GM12878 (cell line): ENCODE measurements around the gene CYSRT1. TPM values are rescaled to one million over a fixed set of nuclear protein-coding genes. Genes with fewer than 3 reads are reported as not detected.

Source experiments
- ATAC-seq: fragments of 200-7000 bp; cut with Tn5 transposase; 3 replicates; pipeline ENCODE4 v1.9.1; 2020; ENCODE audit warnings: mild to moderate bottlenecking, moderate library complexity
- BruUV-seq: library from RNA; stranded (reverse); fragments of 400-500 nt; replicated peaks from 2 replicates; lab custom pipeline; 2021; lab: Mats Ljungman, UMichigan
- CTCF ChIA-PET: fragments of 300-600 bp; sonication (Branson Sonifier 250); formaldehyde crosslinking; extraction: SDS; loops from one replicate; lab custom pipeline; 2021; ENCODE audit warnings: inconsistent platforms; lab: Yijun Ruan, JAX
- POLR2A ChIA-PET: fragments of 350-600 bp; formaldehyde crosslinking; extraction: SDS; loops from one replicate; lab custom pipeline; 2021; ENCODE audit warnings: inconsistent platforms; lab: Charles Lee
- RAD21 ChIA-PET: fragments of 300-600 bp; sonication (Branson Sonifier 250); formaldehyde crosslinking; loops from one replicate; lab custom pipeline; 2023; ENCODE audit warnings: antibody characterized with exemption; ENCODE audit not compliant: unreplicated experiment; lab: Charles Lee
- SMC1A ChIA-PET: fragments of 300-600 bp; sonication (Branson Sonifier 250); formaldehyde crosslinking; loops from one replicate; lab custom pipeline; 2023; ENCODE audit not compliant: unreplicated experiment, uncharacterized antibody; lab: Charles Lee
- DNase-seq: peaks from one replicate; pipeline ENCODE4 v3.0.0-alpha.2; 2011; ENCODE audit warnings: low read depth, low spot score
- FAIRE-seq: peaks from 3 replicates; lab custom pipeline; 2011; peaks lifted over from hg19 to GRCh38; lab: Jason Lieb, UNC
- H2AFZ ChIP-seq: 2 replicates; pipeline ENCODE4 v1.6.0; 2011; ENCODE audit warnings: low read depth, low read length, control low read depth; ENCODE audit not compliant: control insufficient read depth
- H3K27ac ChIP-seq: 2 replicates; pipeline ENCODE4 v1.5.1; 2011; ENCODE audit warnings: control low read depth; ENCODE audit not compliant: control insufficient read depth, insufficient read depth
- H3K27me3 ChIP-seq, 2 experiments: replicated peaks in 1 of 2; 2 replicates each; pipeline versions ENCODE4 v1.6.0 to v1.6.1; 2011; ENCODE audit warnings: low read length in 1 of 2; ENCODE audit not compliant: control insufficient read depth in 2 of 2, insufficient read depth in 2 of 2
- H3K36me3 ChIP-seq, 2 experiments: 2 replicates each; pipeline ENCODE4 v1.5.1; 2011; ENCODE audit warnings: low read length in 1 of 2; ENCODE audit not compliant: control insufficient read depth in 2 of 2, insufficient read depth in 2 of 2
- H3K4me1 ChIP-seq: 2 replicates; pipeline ENCODE4 v1.6.1; 2011; ENCODE audit warnings: mild to moderate bottlenecking, low read length, moderate library complexity, mixed read lengths; ENCODE audit not compliant: control insufficient read depth, insufficient read depth
- H3K4me2 ChIP-seq: 2 replicates; pipeline ENCODE4 v1.6.0; 2011; ENCODE audit warnings: control low read depth; ENCODE audit not compliant: control insufficient read depth, insufficient read depth
- H3K4me3 ChIP-seq: fragments of 200-600 bp; sonication (generic); 2 replicates; pipeline ENCODE4 v1.5.1; 2016
- H3K79me2 ChIP-seq: 2 replicates; pipeline ENCODE4 v1.6.0; 2011; ENCODE audit warnings: low read length; ENCODE audit not compliant: control insufficient read depth, insufficient read depth
- H3K9ac ChIP-seq: 2 replicates; pipeline ENCODE4 v1.8.0; 2011; ENCODE audit warnings: low read length, control low read depth, mixed read lengths; ENCODE audit not compliant: control insufficient read depth, insufficient read depth
- H3K9me3 ChIP-seq: replicated peaks from 3 replicates; pipeline ENCODE4 v1.5.1; 2011; ENCODE audit warnings: mild to moderate bottlenecking, low read length; ENCODE audit not compliant: control insufficient read depth, insufficient read depth
- H4K20me1 ChIP-seq: 2 replicates; pipeline ENCODE4 v1.6.0; 2011; ENCODE audit not compliant: control insufficient read depth, insufficient read depth
- CHD1 ChIP-seq: IDR thresholded peaks from 2 replicates; pipeline ENCODE4 v1.6.1; 2012; ENCODE audit warnings: low read depth, low read length, improper control_type of control experiment
- CREB1 ChIP-seq: IDR thresholded peaks from 2 replicates; pipeline ENCODE4 v1.6.1; 2012; ENCODE audit warnings: low read depth, mild to moderate bottlenecking, inconsistent platforms
- CTCF ChIP-seq, 3 experiments: IDR thresholded peaks in 2 of 3; conservative IDR thresholded peaks in 1 of 3; 2 replicates each; pipeline ENCODE4 v1.5.1; 2011; ENCODE audit warnings: low read depth in 3 of 3, low read length in 3 of 3, mild to moderate bottlenecking in 3 of 3, control low read depth in 2 of 3, moderate library complexity in 2 of 3, inconsistent platforms in 1 of 3, mixed read lengths in 1 of 3; ENCODE audit not compliant: control insufficient read depth in 2 of 3, insufficient read depth in 1 of 3; ENCODE audit errors: extremely low read depth in 1 of 3
- EED ChIP-seq: sonication (generic); IDR thresholded peaks from 2 replicates; pipeline ENCODE4 v1.6.1; 2016; ENCODE audit warnings: antibody characterized with exemption, low read depth
- ESRRA ChIP-seq: IDR thresholded peaks from 2 replicates; pipeline ENCODE4 v1.6.1; 2012; ENCODE audit warnings: mild to moderate bottlenecking, low read length, improper control_type of control experiment
- IRF4 ChIP-seq: IDR thresholded peaks from 2 replicates; pipeline ENCODE4 v1.6.1; 2011; ENCODE audit warnings: low read depth, low read length
- NR2F1 ChIP-seq: fragments of 450-650 bp; conservative IDR thresholded peaks from 2 replicates; pipeline ENCODE4 v1.6.1; 2017; ENCODE audit warnings: mild to moderate bottlenecking
- POLR2A ChIP-seq: IDR thresholded peaks from 2 replicates; pipeline ENCODE4 v1.6.1; 2011; ENCODE audit warnings: low read depth, mild to moderate bottlenecking, low read length
- RAD21 ChIP-seq: IDR thresholded peaks from 2 replicates; pipeline ENCODE4 v1.6.1; 2011; ENCODE audit warnings: mild to moderate bottlenecking, low read depth, low read length, moderate library complexity; ENCODE audit not compliant: insufficient read depth
- SIN3A ChIP-seq: IDR thresholded peaks from 2 replicates; pipeline ENCODE4 v1.6.1; 2012; ENCODE audit warnings: low read depth, low read length, improper control_type of control experiment
- USF2 ChIP-seq: IDR thresholded peaks from 2 replicates; pipeline ENCODE4 v1.6.1; 2011; ENCODE audit warnings: low read depth, low read length, improper control_type of control experiment, borderline replicate concordance
- YY1 ChIP-seq: IDR thresholded peaks from 2 replicates; pipeline ENCODE4 v1.6.1; 2011; ENCODE audit warnings: low read depth, mild to moderate bottlenecking, low read length
- ZSCAN29 ChIP-seq: fragments of 450-650 bp; IDR thresholded peaks from 2 replicates; pipeline ENCODE4 v1.6.1; 2017; ENCODE audit warnings: mild to moderate bottlenecking, moderate library complexity
- WGBS: methylation state at CpG from one replicate; pipeline ENCODE4 v1.1.6; 2016; ENCODE audit warnings: low lambda C conversion rate; ENCODE audit not compliant: insufficient replicate concordance, insufficient coverage; ENCODE audit errors: missing lambda C conversion rate; 5-methylcytosine and 5-hydroxymethylcytosine counted together
- in situ Hi-C: fragments of 300-500 bp; cut with MboI; formaldehyde crosslinking; loops from 9 replicates; pipeline ENCODE4 v1.14.3; 2018; ENCODE audit warnings: mixed read lengths
- intact Hi-C: fragments of 100-400 bp; cut with micrococcal nuclease; formaldehyde crosslinking; loops from one replicate; pipeline ENCODE4 v1.14.2; 2022; ENCODE audit not compliant: unreplicated experiment
- polyA plus RNA-seq, 11 experiments: library from polyadenylated mRNA; depleted of rRNA in 4 of 11; unstranded in 6 of 11; stranded (reverse) in 5 of 11; fragments of >200 nt; fragmentation: Nextera tagmentation in 4 of 11; fragmentation: Illumina TruSeq in 1 of 11; extraction: Ambion mirVana in 4 of 11; extraction: Trizol in 1 of 11; gene quantifications; 1 replicate in 1 of 11; 2 replicates in 10 of 11; pipeline versions ENCODE4 v1.2.1 to v1.2.3, GENCODE V29; 2011 to 2016; ENCODE audit warnings: inconsistent platforms in 2 of 11, missing spikeins in 2 of 11, low read depth in 1 of 11
- total RNA-seq, 4 experiments: library from RNA; depleted of rRNA in 3 of 4; stranded (reverse); fragments of >200 nt in 3 of 4; fragmentation: Illumina TruSeq in 1 of 4; extraction: Trizol in 1 of 4; gene quantifications; 2 replicates each; pipeline versions ENCODE4 v1.2.1 to v1.2.3, GENCODE V29; 2013 to 2021
- TF ChIP-seq, protein P1 (sequence below): IDR thresholded peaks from 2 replicates; pipeline ENCODE4 v1.6.1; 2011; ENCODE audit warnings: borderline replicate concordance, low read depth, mild to moderate bottlenecking, moderate library complexity, mixed read lengths, low read length; ENCODE audit not compliant: insufficient read depth; ENCODE audit errors: extremely low read length

CYSRT1 gene
- total and polyA plus RNA-seq, 10 of the 15 experiments (the other 5 are each of a cell fraction or from before 2014, with no cell fraction given), result 0.24 to 3.6 (median 0.97) TPM; not detected in 1

- SMC1A ChIA-PET, result interaction anchor here (1.0 kb wide), 1 partner anchor 48 kb away, joined by 3 read pairs; no protein-coding TSS in a partner anchor
- Histone ChIP-seq H3K9me3 (no peaks in the 10 kb centered on the region), H4K20me1 (no peaks in the 10 kb centered on the region), H2AFZ (no peak overlapping the region), H3K36me3 (peaks cover 0 to 9% of the 10 kb centered on the region in 2 experiments; a peak in 3 of 4 replicates), H3K27ac (no peak overlapping the region), H3K9ac (no peak overlapping the region), H3K4me3 (no peak overlapping the region), H3K27me3 (no peaks in the 10 kb centered on the region), H3K79me2 (no peaks in the 10 kb centered on the region), H3K4me1 (no peaks in the 10 kb centered on the region), H3K4me2 (no peak overlapping the region)
- POLR2A ChIA-PET, result interaction anchor here (2.1 kb wide), 1 partner anchor 26 kb away, joined by 9 read pairs; no protein-coding TSS in a partner anchor
- CTCF ChIA-PET, result interaction anchor here (0.8 to 2.4 kb wide), 5 partner anchors 12 to 81 kb away, joined by 4 to 13 read pairs (median 4); partner anchors contain the start of genes ANAPC2 and SSNA1
- in situ Hi-C loops, result no loop called here
- no TSS peak for BruUV-seq
- TF ChIP-seq SIN3A (no peak), NR2F1 (no peak), YY1 (0 out of 2 replicates have a peak, but pooled peaks have one; percentile 19), USF2 (no peak), CTCF (IDR thresholded peaks at IDR 0.05 in 2 of 3, conservative IDR thresholded peaks at IDR 0.05 in 1 of 3; ENCODE audit: control insufficient read depth in 2 of 3, extremely low read depth in 1 of 3, insufficient read depth in 1 of 3, low read depth in 3 of 3, low read length in 3 of 3) (peak; percentile 57 to 64 (median 59); a peak in 5 of 6 replicates), IRF4 (0 out of 2 replicates have a peak, but pooled peaks have one; percentile 19), CHD1 (no peak), POLR2A (0 out of 2 replicates have a peak, but pooled peaks have one; percentile 5), CREB1 (no peak), ZSCAN29 (no peak), EED (no peak), ESRRA (no peak), RAD21 (peak; percentile 37; the same call in 1 of the 2 replicates)
- TF ChIP-seq, protein P1, sequence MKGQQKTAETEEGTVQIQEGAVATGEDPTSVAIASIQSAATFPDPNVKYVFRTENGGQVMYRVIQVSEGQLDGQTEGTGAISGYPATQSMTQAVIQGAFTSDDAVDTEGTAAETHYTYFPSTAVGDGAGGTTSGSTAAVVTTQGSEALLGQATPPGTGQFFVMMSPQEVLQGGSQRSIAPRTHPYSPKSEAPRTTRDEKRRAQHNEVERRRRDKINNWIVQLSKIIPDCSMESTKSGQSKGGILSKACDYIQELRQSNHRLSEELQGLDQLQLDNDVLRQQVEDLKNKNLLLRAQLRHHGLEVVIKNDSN, result no peak
- peak; percentile 80 for ATAC-seq
- no peak for DNase-seq
- intact Hi-C loops, result no loop called here
- RAD21 ChIA-PET, result interaction anchor here (0.9 kb wide), 1 partner anchor 26 kb away, joined by 4 read pairs; no protein-coding TSS in a partner anchor
- FAIRE-seq, result peak; percentile 72
- WGBS, result 64% methylated on average over 17 of the region's 17 CpGs
These were observed 48.4 kb upstream of the CYSRT1 start for GRCh38 chr9:137176302-137177182.
